Gastrocnemius medialis (tissue), 4 donors: Measurements from ENCODE around the gene DUSP15. TPM values are rescaled to one million over a fixed set of nuclear protein-coding genes. Genes with fewer than 3 reads are reported as not detected.

Experiments
- ATAC-seq, 2 donors: fragments of 150-250 bp; one replicate each; pipeline ENCODE4 v1.9.1; 2016
- DNase-seq, 2 donors: peaks; one replicate each; pipeline ENCODE4 v3.0.0-alpha.2; 2019
- H3K27ac ChIP-seq, 4 donors: fragments of 200-600 bp; sonication (generic); 1 replicate in 1 of 4; 2 replicates in 3 of 4; pipeline ENCODE4 v1.5.1; 2016 to 2018; ENCODE audit warnings: mild to moderate bottlenecking in 2 of 4, moderate library complexity in 1 of 4
- H3K27me3 ChIP-seq, 3 donors: fragments of 200-600 bp; sonication (generic) in 2 of 3; 1 replicate in 1 of 3; 2 replicates in 2 of 3; pipeline versions ENCODE4 v1.5.1 to v1.6.0; 2016 to 2019; ENCODE audit warnings: mild to moderate bottlenecking in 1 of 3, moderate library complexity in 1 of 3
- H3K36me3 ChIP-seq, 2 donors: fragments of 200-600 bp; sonication (generic) in 1 of 2; one replicate each; pipeline ENCODE4 v1.5.1; 2017 to 2018
- H3K4me1 ChIP-seq, 2 donors: fragments of 200-600 bp; sonication (generic) in 1 of 2; one replicate each; pipeline ENCODE4 v1.5.1; 2016 to 2017; ENCODE audit warnings: mild to moderate bottlenecking in 2 of 2
- H3K4me3 ChIP-seq, 4 donors: fragments of 200-600 bp; sonication (generic) in 3 of 4; 1 replicate in 1 of 4; 2 replicates in 3 of 4; pipeline ENCODE4 v1.5.1; 2016 to 2019; ENCODE audit warnings: mild to moderate bottlenecking in 2 of 4
- H3K9me3 ChIP-seq, 3 donors: fragments of 200-600 bp; sonication (generic) in 2 of 3; 1 replicate in 1 of 3; 2 replicates in 2 of 3; pipeline ENCODE4 v1.5.1; 2016 to 2019
- POLR2A ChIP-seq, 2 donors: fragments of 450-650 bp; IDR thresholded peaks; one replicate each; pipeline ENCODE4 v1.6.1; 2017; ENCODE audit warnings: antibody characterized with exemption in 2 of 2, mild to moderate bottlenecking in 2 of 2, moderate library complexity in 2 of 2
- in situ Hi-C, 4 donors: fragments of 200-750 bp; cut with MboI; loops; one replicate each; pipeline versions ENCODE4 v1.15.0 to v1.8.0; 2017; ENCODE audit warnings: low sequenced_read_pairs in 4 of 4
- intact Hi-C: fragments of 100-400 bp; cut with DNase I; formaldehyde crosslinking; loops from one replicate; pipeline ENCODE4 v1.15.1; 2023; ENCODE audit warnings: low total_unique reads
- total RNA-seq, 4 donors: library from RNA; depleted of rRNA; stranded (reverse); fragments of >200 nt; gene quantifications; one replicate each; pipeline versions ENCODE4 v1.1.0 to v1.2.3, GENCODE V29; 2016
- TF ChIP-seq, protein P1 (sequence below), 5 experiments: fragments of 450-650 bp in 3 of 5; fragments of 200-600 bp in 2 of 5; sonication (generic) in 2 of 5; IDR thresholded peaks in 4 of 5; conservative IDR thresholded peaks in 1 of 5; 1 replicate in 4 of 5; 2 replicates in 1 of 5; pipeline ENCODE4 v1.5.1; 2016 to 2019; ENCODE audit warnings: antibody characterized with exemption in 5 of 5, mild to moderate bottlenecking in 3 of 5, moderate library complexity in 3 of 5

Gene DUSP15
- total RNA-seq, 4 donors from 2014 or later, result 1.1 TPM; not detected in 3

GRCh38 chr20:31864521-31865400 lies 5.6 kb downstream of the DUSP15 start:
- H3K27ac ChIP-seq, result no peak overlapping the region
- intact Hi-C loops, result no loop called here
- H3K4me1 ChIP-seq, result peaks cover 8 to 18% of the 10 kb centered on the region in 2 donors
- no peak for ATAC-seq
- DNase-seq, result no peak
- no peaks in the 10 kb centered on the region for H3K9me3 ChIP-seq
- in situ Hi-C loops, result no loop called here
- H3K27me3 ChIP-seq, result peaks cover 22 to 34% (median 29%) of the 10 kb centered on the region in 3 donors
- no peaks in the 10 kb centered on the region for H3K36me3 ChIP-seq
- TF ChIP-seq, protein P1, sequence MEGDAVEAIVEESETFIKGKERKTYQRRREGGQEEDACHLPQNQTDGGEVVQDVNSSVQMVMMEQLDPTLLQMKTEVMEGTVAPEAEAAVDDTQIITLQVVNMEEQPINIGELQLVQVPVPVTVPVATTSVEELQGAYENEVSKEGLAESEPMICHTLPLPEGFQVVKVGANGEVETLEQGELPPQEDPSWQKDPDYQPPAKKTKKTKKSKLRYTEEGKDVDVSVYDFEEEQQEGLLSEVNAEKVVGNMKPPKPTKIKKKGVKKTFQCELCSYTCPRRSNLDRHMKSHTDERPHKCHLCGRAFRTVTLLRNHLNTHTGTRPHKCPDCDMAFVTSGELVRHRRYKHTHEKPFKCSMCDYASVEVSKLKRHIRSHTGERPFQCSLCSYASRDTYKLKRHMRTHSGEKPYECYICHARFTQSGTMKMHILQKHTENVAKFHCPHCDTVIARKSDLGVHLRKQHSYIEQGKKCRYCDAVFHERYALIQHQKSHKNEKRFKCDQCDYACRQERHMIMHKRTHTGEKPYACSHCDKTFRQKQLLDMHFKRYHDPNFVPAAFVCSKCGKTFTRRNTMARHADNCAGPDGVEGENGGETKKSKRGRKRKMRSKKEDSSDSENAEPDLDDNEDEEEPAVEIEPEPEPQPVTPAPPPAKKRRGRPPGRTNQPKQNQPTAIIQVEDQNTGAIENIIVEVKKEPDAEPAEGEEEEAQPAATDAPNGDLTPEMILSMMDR (IDR thresholded peaks at IDR 0.05 in 4 of 5, conservative IDR thresholded peaks at IDR 0.05 in 1 of 5), result no peak
- no peak for TF ChIP-seq POLR2A (IDR thresholded peaks at IDR 0.05)
- H3K4me3 ChIP-seq, result no peak overlapping the region

DNA sequence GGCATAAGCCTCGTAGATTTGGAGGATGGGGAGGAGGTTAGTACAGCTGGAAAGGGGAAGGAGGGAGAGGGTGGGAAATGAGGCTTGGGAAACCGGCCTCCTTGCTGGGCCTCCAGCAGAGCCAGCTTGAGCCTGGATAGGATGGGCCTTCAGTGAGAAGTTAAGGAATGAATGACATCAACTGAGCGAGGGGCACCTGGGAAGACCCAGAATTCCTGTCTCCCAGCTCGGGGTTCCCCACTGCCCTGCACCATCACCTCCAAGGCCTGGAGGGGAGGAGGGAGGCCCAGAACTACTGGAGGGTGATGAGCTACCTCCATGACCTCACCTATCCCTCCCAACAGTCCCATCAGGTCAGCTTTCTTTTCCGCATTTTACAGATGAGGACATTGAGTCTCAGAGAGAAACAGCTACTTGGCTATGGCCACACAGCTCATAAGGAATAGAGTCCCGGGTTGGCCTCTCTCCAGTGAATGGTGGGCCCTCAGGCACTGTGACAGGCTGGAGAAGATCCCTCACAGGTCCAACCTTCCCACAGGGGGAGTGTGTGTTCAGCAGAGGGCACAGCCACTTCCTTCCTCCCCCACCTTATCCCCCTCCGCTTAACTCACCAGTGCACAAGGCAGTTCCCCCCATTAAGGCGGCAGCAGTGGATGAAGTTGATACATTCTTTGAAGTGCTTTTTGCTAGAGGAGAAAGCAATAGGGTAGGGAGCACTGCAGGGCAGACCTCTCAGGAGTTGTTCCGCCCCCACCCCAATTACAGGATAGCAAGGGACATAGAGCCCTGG lies 6.8 kb downstream of the DUSP15 start:
- TF ChIP-seq, protein P1 (IDR thresholded peaks at IDR 0.05 in 4 of 5, conservative IDR thresholded peaks at IDR 0.05 in 1 of 5), result no peak
- TF ChIP-seq POLR2A (IDR thresholded peaks at IDR 0.05), result no peak
- in situ Hi-C loops, result no loop called here
- no peak for DNase-seq
- no peak for ATAC-seq
- H3K4me1 ChIP-seq, result peaks cover 4 to 13% of the 10 kb centered on the region in 2 donors
- H3K9me3 ChIP-seq, result no peaks in the 10 kb centered on the region
- H3K27me3 ChIP-seq, result peaks cover 22 to 34% (median 28%) of the 10 kb centered on the region in 3 donors
- intact Hi-C loops, result no loop called here
- H3K36me3 ChIP-seq, result no peaks in the 10 kb centered on the region
- no peak overlapping the region for H3K27ac ChIP-seq
- H3K4me3 ChIP-seq, result no peak overlapping the region

DNA sequence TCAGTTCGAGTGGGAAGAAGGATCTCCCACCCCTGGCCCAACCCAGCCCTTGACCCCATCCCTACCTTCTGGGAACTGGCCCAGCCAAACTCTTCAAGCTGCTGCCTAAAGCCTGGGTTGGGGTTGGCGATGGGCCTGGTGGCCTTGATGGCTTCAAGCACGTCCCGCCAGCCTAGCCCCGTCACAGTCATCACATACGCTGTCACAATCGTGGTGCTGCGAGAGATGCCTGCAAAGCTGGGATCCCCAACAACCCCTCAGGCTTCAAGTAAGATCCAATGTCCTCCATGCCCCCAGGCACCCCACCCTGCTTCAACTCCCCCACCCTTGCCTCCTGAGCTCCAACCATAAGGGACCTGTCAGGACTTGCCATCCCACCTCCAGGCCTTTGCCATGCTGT lies 7.8 kb downstream of the DUSP15 start:
- no peaks in the 10 kb centered on the region for H3K9me3 ChIP-seq
- H3K36me3 ChIP-seq, result no peaks in the 10 kb centered on the region
- intact Hi-C loops, result no loop called here
- no peak overlapping the region for H3K4me3 ChIP-seq
- DNase-seq (no peak), ATAC-seq (no peak)
- H3K27ac ChIP-seq, result no peak overlapping the region
- H3K27me3 ChIP-seq, result peaks cover 27 to 42% (median 30%) of the 10 kb centered on the region in 3 donors
- in situ Hi-C loops, result no loop called here
- TF ChIP-seq, protein P1 (IDR thresholded peaks at IDR 0.05 in 4 of 5, conservative IDR thresholded peaks at IDR 0.05 in 1 of 5), result no peak
- TF ChIP-seq POLR2A (IDR thresholded peaks at IDR 0.05), result no peak
- peaks cover 4 to 13% of the 10 kb centered on the region in 2 donors for H3K4me1 ChIP-seq

DNA sequence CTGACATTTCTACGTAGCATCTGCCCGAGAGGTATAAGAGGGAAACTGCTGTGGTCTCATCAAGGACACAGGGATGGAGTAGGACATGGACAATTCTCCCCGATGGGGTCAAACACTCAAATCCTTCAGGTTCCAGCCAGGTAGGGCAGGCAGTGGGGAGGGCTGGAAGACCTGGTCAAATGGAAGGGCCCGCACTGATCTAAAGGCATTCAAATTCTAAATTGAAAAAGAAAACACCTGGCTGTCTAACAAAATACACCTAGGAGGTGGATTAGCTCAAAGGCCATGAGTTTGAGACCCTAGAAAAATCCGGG lies 8.2 kb downstream of the DUSP15 start:
- Histone ChIP-seq H3K4me1 (peaks cover 4 to 13% of the 10 kb centered on the region in 2 donors), H3K36me3 (no peaks in the 10 kb centered on the region), H3K4me3 (no peak overlapping the region), H3K27ac (no peak overlapping the region), H3K27me3 (peaks cover 27 to 42% (median 32%) of the 10 kb centered on the region in 3 donors), H3K9me3 (no peaks in the 10 kb centered on the region)
- ATAC-seq (no peak), DNase-seq (no peak)
- in situ Hi-C loops, result no loop called here
- intact Hi-C loops, result no loop called here
- TF ChIP-seq, protein P1 (IDR thresholded peaks at IDR 0.05 in 4 of 5, conservative IDR thresholded peaks at IDR 0.05 in 1 of 5), result no peak
- no peak for TF ChIP-seq POLR2A (IDR thresholded peaks at IDR 0.05)
